Activated naive CD8-positive, alpha-beta T cell treated with anti-CD3 and anti-CD28 coated beads, Interleukin-2, amount 10 ng/mL, durations not matched to agents 7 days and 5 days (primary cell): ENCODE measurements around the gene MOV10L1. TPM values are rescaled to one million over a fixed set of nuclear protein-coding genes. Genes with fewer than 3 reads are reported as not detected.

Experiments
- ATAC-seq: fragments of 150-1000 bp; cut with Tn5 transposase; one replicate; pipeline ENCODE4 v1.10.0; 2021; ENCODE audit warnings: low read depth, moderate library complexity
- POLR2A ChIA-PET: fragments of 350-600 bp; sonication (Branson Sonifier 250); formaldehyde crosslinking; loops from one replicate; lab custom pipeline; 2021; ENCODE audit warnings: antibody characterized with exemption; lab: Charles Lee
- DNase-seq: peaks from one replicate; pipeline ENCODE4 v3.0.0; 2021
- H3K27ac Mint-ChIP-seq: one replicate; pipeline ENCODE4 v1.8.0; 2022; ENCODE audit warnings: mild to moderate bottlenecking, mixed read lengths
- H3K27me3 Mint-ChIP-seq: one replicate; pipeline ENCODE4 v1.8.0; 2022; ENCODE audit warnings: mild to moderate bottlenecking, moderate library complexity, mixed read lengths
- H3K36me3 Mint-ChIP-seq: one replicate; pipeline ENCODE4 v1.8.0; 2021; ENCODE audit warnings: mild to moderate bottlenecking, mixed read lengths
- H3K4me1 Mint-ChIP-seq: one replicate; pipeline ENCODE4 v1.8.0; 2021; ENCODE audit warnings: mixed read lengths
- H3K4me3 Mint-ChIP-seq: one replicate; pipeline ENCODE4 v1.8.0; 2022; ENCODE audit warnings: mild to moderate bottlenecking, moderate library complexity, mixed read lengths
- H3K9me3 Mint-ChIP-seq: one replicate; pipeline ENCODE4 v1.8.0; 2021; ENCODE audit warnings: mixed read lengths
- total RNA-seq, 2 experiments: library from RNA; stranded (reverse); gene quantifications; one replicate each; pipeline ENCODE4 v1.2.3, GENCODE V29; 2021

Gene MOV10L1
- total RNA-seq, 2 experiments from 2014 or later: not detected

GRCh38 chr22:50173311-50173982 lies 83.6 kb downstream of the MOV10L1 start:
- no peaks in the 10 kb centered on the region for H3K36me3 Mint-ChIP-seq
- H3K4me3 Mint-ChIP-seq: no peak overlapping the region
- DNase-seq: peak; percentile 32
- H3K9me3 Mint-ChIP-seq: no peaks in the 10 kb centered on the region
- H3K27ac Mint-ChIP-seq: no peak overlapping the region
- POLR2A ChIA-PET: no interaction called here
- no peaks in the 10 kb centered on the region for H3K4me1 Mint-ChIP-seq
- H3K27me3 Mint-ChIP-seq: peaks cover 29% of the 10 kb centered on the region
- no peak for ATAC-seq

GRCh38 chr22:50173983-50174355 lies 84.2 kb downstream of the MOV10L1 start:
- Mint-ChIP-seq H3K4me1 (no peaks in the 10 kb centered on the region), H3K27me3 (peaks cover 24% of the 10 kb centered on the region), H3K36me3 (no peaks in the 10 kb centered on the region), H3K27ac (no peak overlapping the region), H3K4me3 (no peak overlapping the region), H3K9me3 (no peaks in the 10 kb centered on the region)
- POLR2A ChIA-PET: no interaction called here
- ATAC-seq: no peak
- DNase-seq: peak; percentile 29

GRCh38 chr22:50174382-50175190 lies 84.8 kb downstream of the MOV10L1 start:
- Mint-ChIP-seq H3K27ac (no peak overlapping the region), H3K4me1 (no peaks in the 10 kb centered on the region), H3K36me3 (no peaks in the 10 kb centered on the region), H3K4me3 (no peak overlapping the region), H3K9me3 (no peaks in the 10 kb centered on the region), H3K27me3 (peaks cover 20% of the 10 kb centered on the region)
- ATAC-seq (no peak), DNase-seq (peak; percentile 27)
- POLR2A ChIA-PET: no interaction called here

GRCh38 chr22:50175191-50175461 lies 85.3 kb downstream of the MOV10L1 start:
- Mint-ChIP-seq H3K27me3 (peaks cover 20% of the 10 kb centered on the region), H3K4me3 (no peak overlapping the region), H3K36me3 (no peaks in the 10 kb centered on the region), H3K27ac (no peak overlapping the region), H3K9me3 (no peaks in the 10 kb centered on the region), H3K4me1 (peaks cover 3% of the 10 kb centered on the region)
- ATAC-seq (no peak), DNase-seq (no peak)
- POLR2A ChIA-PET: no interaction called here

GRCh38 chr22:50175921-50176849 lies 86.4 kb downstream of the MOV10L1 start:
- no peaks in the 10 kb centered on the region for H3K9me3 Mint-ChIP-seq
- H3K36me3 Mint-ChIP-seq: no peaks in the 10 kb centered on the region
- H3K4me3 Mint-ChIP-seq: no peak overlapping the region
- ATAC-seq (no peak), DNase-seq (peak; percentile 29)
- H3K27me3 Mint-ChIP-seq: peaks cover 16% of the 10 kb centered on the region
- no peak overlapping the region for H3K27ac Mint-ChIP-seq
- H3K4me1 Mint-ChIP-seq: peaks cover 3% of the 10 kb centered on the region
- POLR2A ChIA-PET: no interaction called here

- no peak overlapping the region for H3K27ac Mint-ChIP-seq
- no peak overlapping the region for H3K4me3 Mint-ChIP-seq
These were observed 87.2 kb downstream of the MOV10L1 start for GRCh38 chr22:50176850-50177536.

GRCh38 chr22:50177537-50178470 lies 88.0 kb downstream of the MOV10L1 start:
- no peak for DNase-seq
- Mint-ChIP-seq H3K4me3 (no peak overlapping the region), H3K9me3 (no peaks in the 10 kb centered on the region), H3K4me1 (peaks cover 3% of the 10 kb centered on the region), H3K27me3 (peaks cover 3% of the 10 kb centered on the region), H3K27ac (no peak overlapping the region), H3K36me3 (no peaks in the 10 kb centered on the region)
- POLR2A ChIA-PET: no interaction called here
- no peak for ATAC-seq

More at GRCh38 chr22:50176850-50177536, 87.2 kb downstream of the MOV10L1 start:
- Mint-ChIP-seq H3K27me3 (peaks cover 10% of the 10 kb centered on the region), H3K36me3 (no peaks in the 10 kb centered on the region), H3K4me1 (peaks cover 3% of the 10 kb centered on the region), H3K9me3 (no peaks in the 10 kb centered on the region)
- POLR2A ChIA-PET: no interaction called here
- ATAC-seq (no peak), DNase-seq (peak; percentile 25)

- POLR2A ChIA-PET: no interaction called here
- Mint-ChIP-seq H3K27ac (no peak overlapping the region), H3K27me3 (no peaks in the 10 kb centered on the region), H3K4me3 (no peak overlapping the region), H3K4me1 (peaks cover 3% of the 10 kb centered on the region), H3K9me3 (no peaks in the 10 kb centered on the region), H3K36me3 (no peaks in the 10 kb centered on the region)
- DNase-seq: peak; percentile 30
- no peak for ATAC-seq
These were observed 88.7 kb downstream of the MOV10L1 start for GRCh38 chr22:50178471-50178864.

GRCh38 chr22:50178871-50179869 lies 89.4 kb downstream of the MOV10L1 start:
- no peaks in the 10 kb centered on the region for H3K36me3 Mint-ChIP-seq
- no peak for ATAC-seq
- no peaks in the 10 kb centered on the region for H3K9me3 Mint-ChIP-seq
- POLR2A ChIA-PET: no interaction called here
- DNase-seq: peak; percentile 30
- peaks cover 3% of the 10 kb centered on the region for H3K4me1 Mint-ChIP-seq
- no peak overlapping the region for H3K4me3 Mint-ChIP-seq
- no peak overlapping the region for H3K27ac Mint-ChIP-seq
- no peaks in the 10 kb centered on the region for H3K27me3 Mint-ChIP-seq

- H3K27ac Mint-ChIP-seq: no peak overlapping the region
- DNase-seq (peak; percentile 29), ATAC-seq (no peak)
- H3K4me1 Mint-ChIP-seq: peaks cover 4% of the 10 kb centered on the region
- no peaks in the 10 kb centered on the region for H3K27me3 Mint-ChIP-seq
- POLR2A ChIA-PET: no interaction called here
- no peaks in the 10 kb centered on the region for H3K36me3 Mint-ChIP-seq
- no peaks in the 10 kb centered on the region for H3K9me3 Mint-ChIP-seq
- H3K4me3 Mint-ChIP-seq: no peak overlapping the region
These were observed 90.3 kb downstream of the MOV10L1 start for GRCh38 chr22:50179937-50180726.
